Peyer's patch (tissue), 4 donors: ENCODE data around the gene RPS15.

Experiments used
- CTCF ChIP-seq, 6 experiments: fragments of 450-650 bp in 4 of 6; fragments of 200-600 bp in 2 of 6; sonication (generic) in 1 of 6; IDR thresholded peaks; one replicate each; pipeline ENCODE4 v1.5.1; 2017 to 2019; ENCODE audit warnings: antibody characterized with exemption in 6 of 6, mild to moderate bottlenecking in 3 of 6, moderate library complexity in 1 of 6
- POLR2A ChIP-seq, 2 donors: fragments of 450-650 bp; IDR thresholded peaks; one replicate each; pipeline ENCODE4 v1.5.1; 2017; ENCODE audit warnings: antibody characterized with exemption in 2 of 2, mild to moderate bottlenecking in 2 of 2, moderate library complexity in 2 of 2

GRCh38 chr19:1400281-1401137, 37.7 kb upstream of the RPS15 start:
- TF ChIP-seq CTCF (IDR thresholded peaks at IDR 0.05) (no peak), POLR2A (IDR thresholded peaks at IDR 0.05) (no peak)
